ENCODE data around the gene HS3ST2.
"Not testable (repeated sequence)": the region's sequence is repeated elsewhere in the genome, so short reads cannot be mapped to it uniquely, and the experiment has no call there.

The HS3ST2 gene

DNA sequence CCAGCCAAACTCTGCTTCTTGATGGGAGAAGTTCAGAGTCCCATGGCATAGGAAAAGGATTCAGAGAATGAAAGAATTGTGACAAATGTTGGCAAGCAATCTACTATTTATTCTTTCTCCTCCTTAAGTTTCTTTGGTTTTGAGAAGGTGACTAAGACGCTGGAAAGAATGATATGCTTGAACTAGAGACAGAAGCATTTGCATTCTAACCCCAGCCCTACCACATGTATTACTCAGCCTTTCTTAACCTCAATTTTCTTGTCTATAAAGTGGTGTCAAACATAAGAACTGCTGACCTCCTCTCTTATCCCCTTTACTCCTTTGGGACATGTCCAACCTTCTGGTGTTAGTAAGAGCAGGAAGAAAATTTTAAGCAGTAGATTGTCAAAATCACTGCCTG lies 124.7 kb downstream of the HS3ST2 start:
- DNase-seq = no peak

DNA sequence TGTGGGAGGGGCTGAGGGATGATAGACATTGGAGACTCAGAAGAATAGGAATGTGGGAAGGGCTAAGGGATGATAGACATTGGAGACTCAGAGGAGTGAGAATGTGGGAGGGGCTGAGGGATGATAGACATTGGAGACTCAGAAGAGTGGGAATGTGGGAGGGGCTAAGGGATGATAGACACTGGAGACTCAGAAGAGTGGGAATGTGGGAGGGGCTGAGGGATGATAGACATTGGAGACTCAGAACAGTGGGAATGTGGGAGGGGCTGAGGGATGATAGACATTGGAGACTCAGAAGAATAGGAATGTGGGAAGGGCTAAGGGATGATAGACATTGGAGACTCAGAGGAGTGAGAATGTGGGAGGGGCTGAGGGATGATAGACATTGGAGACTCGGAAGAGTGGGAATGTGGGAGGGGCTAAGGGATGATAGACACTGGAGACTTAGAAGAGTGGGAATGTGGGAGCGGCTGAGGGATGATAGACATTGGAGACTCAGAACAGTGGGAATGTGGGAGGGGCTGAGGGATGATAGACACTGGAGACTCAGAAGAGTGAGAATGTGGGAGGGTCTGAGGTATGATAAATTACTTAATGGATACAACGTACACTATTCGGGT lies 125.9 kb downstream of the HS3ST2 start:
- not testable (repeated sequence) for DNase-seq

DNA sequence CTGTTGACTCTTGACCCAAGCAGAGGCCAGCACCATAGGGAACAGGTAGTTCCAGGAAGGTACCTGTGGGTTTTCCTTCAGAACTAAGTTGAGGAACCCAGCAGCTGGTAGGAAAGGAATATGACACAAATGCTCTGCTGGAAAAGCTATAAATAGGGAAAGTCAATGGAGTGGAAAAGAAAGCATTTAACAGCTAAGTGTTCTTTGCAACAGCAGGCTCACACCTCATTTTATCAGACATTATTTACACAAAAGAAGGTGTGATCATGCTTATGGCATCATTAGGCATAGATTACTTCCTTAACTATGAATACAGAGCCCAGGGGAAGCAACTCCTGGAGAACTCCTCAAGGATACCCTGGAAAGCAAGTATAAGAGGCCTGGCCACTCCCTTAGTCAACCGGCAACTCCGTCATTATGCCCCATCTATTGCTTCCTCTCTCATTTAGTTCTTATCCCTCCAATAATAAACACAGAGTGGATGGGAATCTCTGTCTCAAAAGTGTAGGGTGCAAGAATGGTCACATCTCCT lies 128.1 kb downstream of the HS3ST2 start:
- no peak for DNase-seq

DNA sequence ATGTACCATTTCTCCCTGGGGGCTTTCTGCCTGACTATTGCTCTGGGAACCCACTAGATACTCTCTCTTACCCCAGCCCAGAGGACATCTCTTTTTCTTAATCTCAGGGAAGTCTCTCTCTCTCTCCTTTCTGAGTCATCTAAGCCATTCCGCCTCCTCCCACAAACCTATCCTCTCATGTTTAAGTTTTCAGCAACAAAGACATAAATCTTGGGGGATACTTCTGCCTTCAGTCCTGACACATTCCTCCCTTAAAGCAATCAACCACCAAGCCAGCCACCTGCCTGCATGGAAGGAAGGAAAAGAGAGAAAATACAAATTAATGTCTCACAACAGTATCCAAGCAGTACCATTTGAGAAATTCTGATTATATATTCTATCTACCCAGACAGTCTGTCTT lies 128.8 kb downstream of the HS3ST2 start:
- DNase-seq = no peak

DNA sequence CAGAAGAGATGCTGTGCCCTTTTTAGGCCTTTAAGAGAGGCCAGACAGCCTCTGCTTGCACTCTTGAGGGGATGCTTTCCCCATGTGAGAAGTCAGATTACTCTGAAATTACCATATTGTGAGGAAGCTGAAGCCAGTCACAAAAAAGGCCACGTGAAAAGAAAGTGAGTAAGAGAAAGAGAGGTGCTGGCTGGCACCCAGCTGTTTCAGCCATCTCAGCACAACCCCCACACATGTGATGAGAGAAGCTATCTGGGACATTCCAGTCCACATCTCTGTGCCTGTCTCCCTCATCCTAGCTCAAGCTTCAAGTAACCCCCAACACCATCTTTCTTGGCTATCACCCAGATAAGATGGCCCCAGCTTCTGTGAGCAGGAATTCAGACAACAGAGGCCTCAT lies 131.4 kb downstream of the HS3ST2 start:
- no peak for DNase-seq

DNA sequence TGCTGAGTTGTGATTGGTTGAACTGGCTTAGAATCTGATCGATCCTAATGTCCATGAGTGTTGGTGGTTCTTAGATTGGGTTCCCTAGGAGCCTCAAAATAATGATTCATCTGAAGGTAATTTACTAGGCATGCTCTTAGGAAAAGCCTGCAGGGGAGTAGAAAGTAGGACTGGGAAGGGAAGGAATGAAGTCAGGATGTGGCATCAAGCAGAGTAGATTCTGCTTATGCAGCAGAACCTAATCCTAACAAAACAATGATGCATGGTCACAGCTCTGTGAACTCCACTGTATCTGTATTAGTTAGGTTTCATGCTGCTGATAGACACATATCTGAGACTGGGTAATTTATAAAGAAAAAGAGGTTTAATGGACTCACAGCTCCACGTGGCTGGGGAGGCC lies 132.5 kb downstream of the HS3ST2 start:
- no peak for DNase-seq

DNA sequence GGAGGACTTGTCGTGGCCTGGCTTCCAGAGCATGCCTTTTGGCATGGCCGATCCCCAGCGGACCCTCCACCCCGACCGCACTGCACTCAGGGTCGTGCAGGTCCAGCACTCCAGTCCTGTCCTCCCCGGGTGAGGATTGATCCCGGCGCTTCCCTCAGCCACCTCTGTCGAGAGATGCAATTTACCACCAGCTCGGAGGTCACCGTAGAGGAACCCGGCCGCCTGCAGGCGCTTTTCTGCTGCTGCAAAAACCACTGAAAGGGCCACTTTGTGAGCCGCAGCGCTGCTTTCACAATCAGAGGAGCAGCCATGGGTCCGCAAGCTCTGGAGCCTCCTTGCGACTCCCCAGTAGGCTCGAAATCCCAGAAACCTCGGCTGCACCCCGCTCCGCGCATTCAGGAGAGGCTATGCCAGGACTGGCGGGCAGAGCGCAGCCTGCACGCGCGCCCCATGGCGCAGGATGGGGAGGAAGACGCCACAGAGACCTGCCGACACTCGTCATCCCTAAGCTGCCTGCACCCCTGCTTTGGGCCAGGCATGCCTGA lies 134.2 kb downstream of the HS3ST2 start:
- DNase-seq = no peak

DNA sequence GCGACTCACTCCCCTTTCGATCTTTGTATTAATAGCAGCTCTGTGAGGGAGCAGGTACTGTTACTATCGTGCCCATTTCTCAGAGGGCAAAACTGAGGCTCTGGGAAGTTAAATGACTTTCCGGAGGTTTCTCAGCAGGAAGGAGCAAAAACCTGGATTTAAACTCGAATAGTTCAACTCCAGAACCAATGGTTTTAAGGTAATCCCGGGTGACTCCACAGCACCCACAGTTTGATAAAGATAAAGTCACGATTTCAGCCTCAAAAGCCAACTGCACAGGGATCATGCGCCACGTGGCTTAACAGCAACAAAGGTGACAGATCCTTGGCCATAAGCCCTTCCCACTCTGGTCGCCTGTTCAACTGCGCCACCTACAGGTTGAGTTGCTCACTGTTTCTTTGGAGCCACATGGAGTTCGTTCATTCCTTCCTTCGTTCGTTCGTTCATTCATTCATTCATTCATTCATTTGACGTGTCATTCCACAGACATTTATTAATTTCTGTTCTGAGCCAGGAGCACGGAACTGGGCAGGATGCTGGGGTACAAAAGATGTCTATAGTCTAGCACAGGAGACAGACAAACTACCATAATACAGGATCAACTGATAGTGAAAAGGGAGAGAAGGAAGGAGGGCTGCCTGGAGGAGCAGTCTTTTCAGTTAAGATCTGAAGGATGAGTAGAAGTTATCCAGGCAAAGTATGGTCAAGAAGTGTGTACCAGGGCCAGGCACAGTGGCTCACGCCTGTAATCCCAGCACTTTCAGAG lies 134.8 kb downstream of the HS3ST2 start:
- DNase-seq = no peak

DNA sequence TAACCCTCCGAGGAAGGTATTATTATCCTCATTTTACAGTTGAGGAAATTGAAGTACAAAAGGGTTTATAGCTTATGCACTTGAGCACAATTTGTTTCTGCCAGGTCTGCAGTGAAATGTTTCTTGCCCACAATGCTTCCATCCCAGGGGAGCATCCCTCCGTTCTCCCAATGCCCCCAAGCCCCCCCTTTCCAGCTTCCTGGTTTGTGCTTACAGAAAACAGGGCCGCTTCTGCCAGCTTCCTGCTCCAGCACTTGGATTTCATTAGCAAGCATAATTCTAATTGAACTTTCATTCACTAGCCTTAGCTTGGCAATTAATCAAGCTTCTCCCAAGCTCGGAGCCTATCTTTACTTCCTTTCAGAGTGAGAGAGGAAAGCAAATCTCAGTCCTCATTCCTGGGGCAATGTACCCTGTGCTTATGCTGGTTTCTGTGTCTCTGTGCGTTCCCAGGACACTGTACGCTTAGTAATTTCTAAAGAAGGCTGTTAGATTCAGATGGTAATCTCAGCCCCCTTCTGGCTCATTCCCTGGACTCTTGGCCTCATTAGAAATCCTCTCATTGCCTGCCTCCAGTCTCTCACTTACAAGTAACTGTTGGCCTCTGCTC lies 141.6 kb downstream of the HS3ST2 start:
- DNase-seq = no peak

DNA sequence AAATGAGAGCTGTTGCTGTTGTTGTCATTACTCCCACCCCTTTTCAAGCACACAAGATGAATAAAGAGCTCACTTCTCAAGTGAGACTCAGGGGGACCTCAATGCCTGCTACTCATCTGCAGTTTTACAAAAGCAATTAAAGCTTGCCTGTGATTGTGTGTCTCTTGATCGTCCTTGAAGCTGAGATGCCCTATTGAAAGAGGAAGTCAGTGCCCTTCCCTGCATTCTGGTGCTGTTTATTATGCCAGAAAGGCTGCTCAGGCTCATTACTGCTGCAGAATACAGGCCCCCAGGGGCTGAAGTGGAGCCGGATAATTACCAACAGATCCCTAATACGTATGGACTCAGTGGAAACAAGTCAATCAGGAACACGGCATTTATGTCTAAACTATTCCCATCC lies 147.2 kb downstream of the HS3ST2 start:
- no peak for DNase-seq

DNA sequence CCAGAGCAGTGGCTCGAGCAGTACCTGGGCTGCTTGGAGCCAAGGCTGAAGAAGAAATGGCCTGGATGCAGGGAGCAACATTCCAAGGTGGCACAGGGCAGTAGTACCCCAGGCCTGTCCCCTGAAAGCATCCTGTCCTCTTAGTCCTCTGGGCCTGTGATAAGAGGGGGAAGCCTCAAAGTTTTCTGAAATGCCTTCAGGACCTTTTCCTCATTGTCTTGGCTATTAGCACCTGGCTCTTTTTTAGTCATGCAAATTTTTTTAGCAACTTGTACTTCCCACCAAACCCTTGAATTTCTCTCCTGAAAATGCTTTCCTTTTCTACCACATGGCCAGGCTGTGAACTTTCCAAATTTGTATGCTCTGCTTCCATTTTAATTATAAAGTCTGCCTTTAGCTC lies 148.9 kb downstream of the HS3ST2 start:
- DNase-seq = no peak

Data from NCI-H2171 (cell line).